GM18519 (cell line): ENCODE results near the gene KMT2C.
"Not testable (repeated sequence)": the region's sequence is repeated elsewhere in the genome, so short reads cannot be mapped to it uniquely, and the experiment has no call there.

Source experiments
- ATAC-seq: cut with Tn5 transposase; IDR thresholded peaks from one replicate; pipeline ENCODE4 v1.9.1; 2021; ENCODE audit warnings: mild to moderate bottlenecking, moderate library complexity; ENCODE audit not compliant: unreplicated experiment, low FRiP score

Gene KMT2C

DNA sequence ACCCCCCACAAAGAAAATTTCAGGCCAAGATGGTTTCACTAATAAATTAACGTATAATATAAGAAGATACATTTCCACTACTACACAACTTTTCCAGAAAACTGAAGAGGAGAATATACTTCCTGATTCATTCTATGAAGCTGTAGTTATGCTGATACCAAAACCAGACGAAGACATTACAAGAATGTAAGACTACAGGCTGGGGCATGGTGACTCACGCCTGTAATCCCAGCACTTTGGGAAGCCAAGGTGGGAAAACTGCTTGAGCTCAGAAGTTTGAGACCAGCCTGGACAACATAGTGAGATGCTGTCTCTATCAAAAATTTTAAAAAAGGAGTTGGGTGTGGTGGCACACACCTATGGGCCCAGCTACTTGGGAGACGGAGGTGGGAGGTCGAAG lies 201.4 kb downstream of the KMT2C start:
- not testable (repeated sequence) for ATAC-seq

- ATAC-seq = no peak
Measured at GRCh38 chr7:152231089-152231488, 204.7 kb downstream of the KMT2C start.

- ATAC-seq = not testable (repeated sequence)
Measured at GRCh38 chr7:152219556-152219955, 216.2 kb downstream of the KMT2C start.

GRCh38 chr7:152208766-152209165 lies 227.0 kb downstream of the KMT2C start:
- ATAC-seq = not testable (repeated sequence)

DNA sequence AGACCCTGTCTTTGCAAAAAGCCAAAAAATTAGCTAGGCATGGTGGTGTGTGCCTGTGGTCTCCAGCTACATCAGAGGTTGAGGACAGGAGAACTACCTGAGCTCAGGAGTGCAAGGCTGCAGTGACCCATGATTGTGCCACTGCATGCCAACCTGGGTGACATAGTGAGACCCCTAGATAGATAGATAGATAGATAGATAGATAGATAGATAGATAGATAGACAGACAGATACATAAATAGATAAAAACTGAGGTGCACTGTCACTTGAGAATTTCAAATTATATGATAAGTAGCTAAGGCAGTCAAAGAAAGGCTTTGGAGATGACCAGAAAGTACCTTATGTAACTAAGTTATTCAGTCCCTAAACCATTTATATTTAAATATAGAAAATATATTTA lies 231.4 kb downstream of the KMT2C start:
- ATAC-seq = not testable (repeated sequence)

DNA sequence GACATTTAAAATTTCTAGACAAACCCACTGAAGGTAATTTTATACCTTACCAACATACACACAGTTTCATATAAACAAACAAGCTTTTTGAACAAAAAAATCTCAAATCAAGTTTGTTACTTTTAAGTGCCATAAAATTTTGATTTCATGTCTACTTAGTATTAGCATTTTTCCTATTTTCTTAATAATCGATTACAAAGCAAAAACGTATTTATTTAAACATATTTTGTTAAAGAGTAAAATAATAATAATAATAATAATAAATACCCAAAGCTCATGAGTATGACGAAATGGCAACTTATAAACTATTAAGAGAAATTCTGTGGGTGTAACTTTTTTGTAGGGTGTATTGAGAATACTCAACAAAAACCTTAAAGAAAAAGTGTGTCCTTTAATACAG lies 232.7 kb downstream of the KMT2C start:
- no peak for ATAC-seq

DNA sequence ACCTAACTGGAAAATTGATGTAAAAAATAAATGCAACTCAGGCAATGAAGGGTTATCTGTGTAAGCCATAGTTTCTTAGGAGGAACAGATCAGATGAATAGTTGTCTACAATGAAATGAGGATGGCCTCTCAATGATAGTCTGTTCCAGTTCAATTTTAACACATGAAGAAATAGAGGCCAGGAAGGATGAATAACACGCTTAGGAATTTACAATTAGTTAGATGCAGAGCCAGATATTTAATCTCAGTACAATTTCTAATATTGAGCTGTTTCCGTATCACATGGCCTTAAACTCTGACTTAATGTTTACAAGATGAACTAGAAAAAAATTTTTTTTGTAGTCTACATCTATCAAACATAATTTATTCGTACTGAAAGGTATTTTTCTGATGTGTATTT lies 233.7 kb downstream of the KMT2C start:
- ATAC-seq = no peak

DNA sequence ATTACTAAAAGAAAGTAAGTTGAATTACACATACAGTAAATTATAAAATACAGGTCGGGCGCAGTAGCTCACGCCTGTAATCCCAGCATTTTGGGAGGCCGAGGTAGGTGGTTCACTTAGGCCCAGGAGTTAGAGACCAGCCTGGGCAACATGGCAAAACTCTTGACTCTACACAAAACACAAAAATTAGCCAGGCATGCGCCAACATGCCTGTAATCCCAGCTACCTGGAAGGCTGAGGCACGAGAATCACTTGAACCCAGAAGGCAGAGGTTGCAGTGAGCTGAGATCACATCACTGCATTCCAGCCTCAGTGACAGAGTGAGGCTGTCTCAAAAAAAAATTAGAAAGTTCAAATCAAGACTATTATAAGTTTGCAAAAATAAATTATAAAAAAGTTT lies 235.4 kb downstream of the KMT2C start:
- ATAC-seq = no peak

GRCh38 chr7:152196391-152196790 lies 239.4 kb downstream of the KMT2C start:
- ATAC-seq = no peak

GRCh38 chr7:152193880-152194279 lies 241.9 kb downstream of the KMT2C start:
- no peak for ATAC-seq

- no peak for ATAC-seq
Measured at GRCh38 chr7:152189061-152189460, 246.7 kb downstream of the KMT2C start.

- ATAC-seq = no peak
Measured at GRCh38 chr7:152185558-152185957, 250.2 kb downstream of the KMT2C start.

- no peak for ATAC-seq
Measured at GRCh38 chr7:152180587-152180986, 255.2 kb downstream of the KMT2C start.

- ATAC-seq = no peak
Measured at GRCh38 chr7:152180048-152180447, 255.8 kb downstream of the KMT2C start.

- no peak for ATAC-seq
Measured at GRCh38 chr7:152178405-152179058, 257.3 kb downstream of the KMT2C start.

GRCh38 chr7:152177681-152178404 lies 258.0 kb downstream of the KMT2C start:
- ATAC-seq = no peak

DNA sequence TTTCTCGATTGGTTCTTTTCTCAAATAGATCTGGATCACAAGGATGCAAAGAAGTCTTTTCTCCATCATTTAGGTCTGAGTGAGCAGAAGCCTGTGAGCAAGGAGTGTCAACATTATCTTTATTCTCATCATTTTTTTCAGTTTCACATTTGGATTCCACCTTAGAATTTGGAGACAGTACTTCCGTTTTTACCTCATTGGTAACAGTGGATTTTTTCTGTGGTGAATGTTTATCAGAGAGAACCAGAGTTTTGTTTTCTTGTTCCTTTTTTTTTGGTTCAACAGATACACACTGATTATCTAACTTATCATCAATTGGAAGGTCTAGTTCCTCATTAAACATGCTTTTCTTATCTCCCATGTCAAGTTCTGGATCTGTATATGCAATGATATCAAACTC lies 259.0 kb downstream of the KMT2C start:
- peak; percentile 62 for ATAC-seq

- no peak for ATAC-seq
Measured at GRCh38 chr7:152173372-152174070, 262.3 kb downstream of the KMT2C start.

DNA sequence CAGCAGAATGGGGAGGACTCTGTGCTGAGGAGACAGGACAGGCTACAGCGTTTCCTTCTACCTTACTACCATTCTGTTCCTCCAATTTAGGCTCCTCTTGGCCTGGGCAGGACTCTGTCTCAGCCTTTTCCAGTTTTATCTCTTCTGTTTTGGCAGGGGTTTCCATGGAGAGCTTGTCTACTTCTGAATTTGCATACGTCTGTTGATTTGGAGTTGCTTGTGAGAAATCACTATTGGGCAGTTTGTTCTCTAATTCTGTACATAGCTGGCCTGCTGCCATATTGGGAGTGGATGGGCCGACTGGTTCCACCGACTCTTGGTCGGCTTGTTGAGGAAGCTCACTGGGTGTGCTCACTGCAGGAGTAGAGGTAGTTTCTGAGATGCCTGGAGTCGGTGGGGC lies 273.5 kb downstream of the KMT2C start:
- ATAC-seq = no peak

- ATAC-seq = no peak
Measured at GRCh38 chr7:152161171-152161570, 274.6 kb downstream of the KMT2C start.

DNA sequence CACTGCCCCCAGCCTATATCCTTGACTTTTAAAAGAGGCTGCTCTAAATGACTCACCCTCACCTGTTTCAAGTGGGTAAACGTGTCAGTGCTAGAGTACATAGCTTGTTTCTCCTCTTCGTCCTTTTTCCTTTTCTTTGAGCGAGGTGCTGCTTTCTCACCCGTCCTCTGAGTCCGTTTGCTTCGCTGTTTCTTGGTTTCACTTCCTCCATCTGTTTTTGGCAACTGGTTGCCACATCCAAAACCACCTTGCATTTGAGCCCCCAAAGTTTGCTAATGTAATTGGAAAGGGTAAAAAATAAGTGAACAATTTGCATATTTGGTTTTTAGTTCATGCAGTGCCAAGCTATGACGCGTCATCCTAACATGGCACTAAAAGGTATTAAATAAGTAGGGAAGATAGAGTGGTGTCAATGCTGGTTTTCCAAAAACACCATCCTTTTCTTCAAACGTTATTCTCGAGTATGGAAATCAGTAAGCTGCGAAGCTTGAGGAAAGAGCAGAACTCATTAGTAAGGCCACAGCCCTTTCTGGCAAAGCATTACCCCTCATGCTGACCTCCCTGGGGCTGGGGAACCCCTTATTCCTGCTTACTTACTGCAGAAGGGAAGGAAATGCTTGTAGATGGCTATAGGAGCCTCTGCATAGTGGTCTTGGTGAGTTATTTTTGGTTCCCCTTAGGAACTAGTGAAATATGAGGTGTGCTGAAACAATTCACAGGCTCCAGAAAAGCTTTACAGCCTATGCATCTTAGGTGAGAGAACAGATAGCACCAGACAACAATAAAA lies 276.8 kb downstream of the KMT2C start:
- peak; percentile 89 for ATAC-seq
